ENCODE results near the gene RTN4R.
"Not testable (repeated sequence)": the region's sequence is repeated elsewhere in the genome, so short reads cannot be mapped to it uniquely, and the experiment has no call there.

RTN4R gene

DNA sequence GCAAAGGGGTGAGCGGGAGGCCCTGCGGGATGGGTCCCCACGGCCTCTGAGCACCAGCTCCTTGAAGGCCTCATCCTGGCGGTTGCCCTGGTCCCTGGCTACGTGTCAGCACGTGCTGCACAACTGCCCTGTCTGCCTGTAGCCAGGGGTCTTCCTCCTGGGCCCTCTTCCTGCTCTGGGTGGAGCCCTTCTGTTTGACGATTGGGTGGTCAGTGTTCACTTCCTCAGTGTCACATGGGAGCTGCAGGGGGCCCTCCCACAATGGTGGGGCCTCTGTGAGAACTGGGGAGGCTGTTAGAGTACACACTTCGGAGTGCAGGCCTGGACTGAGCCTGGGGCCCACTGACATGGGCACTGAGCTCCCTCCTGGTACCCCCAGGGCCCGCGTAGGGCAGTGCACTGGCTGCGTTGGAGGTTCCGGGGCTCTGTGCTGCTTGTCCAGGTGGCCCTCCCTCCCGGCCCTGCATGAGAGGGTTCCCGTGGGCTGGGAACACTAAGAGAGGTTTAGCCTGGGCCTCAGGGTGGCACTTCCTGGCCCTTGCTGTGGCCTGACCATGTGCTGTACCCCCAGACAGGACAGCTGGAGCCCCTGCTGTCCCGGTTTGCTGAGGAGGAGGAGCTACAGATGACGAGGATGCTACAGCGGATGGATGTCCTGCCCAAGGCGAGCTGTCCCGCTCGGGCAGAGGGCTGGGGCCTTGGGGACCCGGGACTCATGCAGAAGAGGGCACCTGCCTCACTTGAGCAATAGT, 38.0 kb upstream of the RTN4R start:
- DNase-seq: no peak

DNA sequence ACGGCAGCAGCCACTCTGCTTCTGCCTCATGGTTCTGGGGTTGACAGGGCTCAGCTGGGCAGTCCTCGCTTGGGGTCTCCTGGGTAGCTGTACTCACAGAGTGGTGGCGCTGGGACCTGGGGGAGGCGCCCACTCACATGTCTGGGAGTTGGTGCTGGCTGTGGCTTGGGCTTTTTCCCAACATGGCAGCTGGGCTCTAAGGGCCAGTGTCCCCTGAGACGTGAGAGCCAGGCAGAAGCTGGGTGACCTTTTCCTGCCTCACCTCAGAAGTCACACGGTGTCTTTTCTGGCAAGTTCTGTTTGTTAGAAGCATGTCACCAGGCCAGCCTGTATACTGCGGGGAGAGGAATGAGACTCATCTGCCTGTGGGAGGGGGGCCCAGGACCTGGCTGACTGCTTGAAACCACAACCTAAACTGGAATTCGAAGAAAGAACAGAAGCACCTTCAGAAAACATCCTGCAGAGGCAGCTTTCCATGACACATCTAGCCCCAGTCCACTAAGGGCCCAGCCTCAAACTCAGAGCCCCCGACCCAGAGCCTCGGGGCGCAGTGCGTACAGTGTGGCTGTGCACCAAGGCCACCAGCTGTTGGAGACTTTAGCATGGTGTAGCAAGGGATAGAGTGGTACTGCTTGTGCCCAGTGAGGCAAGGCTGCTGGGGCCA, 37.2 kb upstream of the RTN4R start:
- DNase-seq: not testable (repeated sequence)

DNA sequence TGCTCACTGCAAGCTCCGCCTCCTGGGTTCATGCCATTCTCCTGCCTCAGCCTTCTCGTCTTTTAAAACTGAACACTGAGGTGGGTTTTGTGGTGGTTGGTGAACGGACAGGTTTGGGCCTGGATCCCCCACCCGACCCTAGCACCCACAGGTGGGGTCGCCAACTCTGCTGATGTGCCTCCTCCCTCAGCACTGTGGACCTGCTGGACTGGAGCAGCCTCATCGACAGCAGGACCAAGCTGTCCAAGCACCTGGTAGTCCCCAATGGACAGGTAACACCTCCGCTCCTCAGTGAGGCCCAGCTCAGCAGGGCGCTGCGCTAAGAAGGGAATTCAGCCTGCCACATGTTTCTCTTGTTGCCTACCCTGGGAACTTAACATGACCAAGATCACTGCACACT, 36.5 kb upstream of the RTN4R start:
- DNase-seq: no peak

DNA sequence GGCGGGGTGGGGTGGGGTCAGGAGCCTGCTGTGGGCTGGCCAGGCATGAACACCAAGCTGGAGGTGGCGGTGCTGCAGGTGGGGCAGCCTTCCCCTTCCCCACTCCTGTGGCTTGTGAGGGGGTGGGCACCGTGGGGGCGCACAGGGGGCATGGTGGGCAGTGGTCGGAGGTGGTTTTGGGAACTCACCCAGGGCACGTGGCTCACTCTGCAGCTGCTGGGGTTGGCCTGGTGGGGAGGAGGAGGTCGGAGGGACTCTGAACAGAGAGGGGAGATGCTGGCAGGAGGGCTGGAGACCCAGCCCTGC, 35.1 kb upstream of the RTN4R start:
- not testable (repeated sequence) for DNase-seq

DNA sequence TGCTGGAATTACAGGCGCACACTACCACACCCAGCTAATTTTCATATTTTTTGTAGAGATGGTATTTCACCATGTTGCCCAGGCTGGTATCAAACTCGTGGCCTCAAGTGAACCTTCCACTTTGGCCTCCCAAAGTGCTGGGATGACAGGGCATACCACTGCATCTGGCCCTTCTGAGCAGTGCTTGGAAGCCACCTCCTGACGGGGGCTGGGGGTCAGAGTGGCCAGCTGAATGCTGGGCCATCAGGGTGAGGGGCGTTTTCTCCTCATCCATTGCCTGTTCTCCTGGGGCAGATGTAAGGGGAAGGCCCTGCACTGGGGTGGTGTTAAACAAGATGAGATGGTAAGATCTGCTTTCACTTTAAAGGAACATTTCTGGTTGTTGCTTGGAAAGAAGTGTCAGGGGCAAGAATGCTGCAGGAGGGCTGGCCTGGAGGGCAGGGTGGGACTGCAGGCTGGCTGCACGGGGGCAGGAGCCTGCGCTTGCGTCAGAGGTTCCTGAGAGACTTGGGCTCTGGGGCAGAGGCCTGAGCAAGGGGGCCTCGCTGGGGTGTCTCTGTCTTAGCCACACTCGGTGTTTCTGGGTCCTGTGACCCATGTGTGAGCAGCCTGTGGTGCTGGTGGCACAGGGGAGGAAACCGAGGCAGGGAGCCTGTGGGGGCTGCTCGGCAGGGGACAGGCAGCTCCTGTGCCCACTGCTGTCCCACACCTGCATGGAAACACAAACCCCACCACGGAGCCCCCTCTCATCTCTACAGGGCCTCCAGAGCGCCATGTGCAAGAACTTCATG, 34.5 kb upstream of the RTN4R start:
- no peak for DNase-seq

DNA sequence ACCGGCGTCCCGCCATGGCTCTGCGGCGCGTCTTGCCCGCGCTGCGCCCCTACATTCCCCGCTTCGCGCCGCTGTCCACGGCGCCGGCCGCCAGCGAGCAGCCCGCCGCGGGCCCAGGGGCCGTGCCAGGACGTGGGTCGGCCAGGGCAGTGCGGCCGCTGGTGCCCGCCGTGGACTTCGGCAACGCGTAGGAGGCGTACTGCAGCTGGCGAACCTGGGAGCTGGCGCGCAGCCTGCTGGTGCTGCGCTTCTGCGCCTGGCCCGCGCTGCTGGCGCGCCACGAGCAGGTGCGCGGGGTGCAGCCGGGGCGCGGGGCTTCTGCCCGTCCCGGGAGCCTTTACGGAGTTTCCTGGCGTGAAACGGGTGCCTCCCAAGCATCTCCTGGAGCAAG, 31.6 kb upstream of the RTN4R start:
- DNase-seq: no peak

DNA sequence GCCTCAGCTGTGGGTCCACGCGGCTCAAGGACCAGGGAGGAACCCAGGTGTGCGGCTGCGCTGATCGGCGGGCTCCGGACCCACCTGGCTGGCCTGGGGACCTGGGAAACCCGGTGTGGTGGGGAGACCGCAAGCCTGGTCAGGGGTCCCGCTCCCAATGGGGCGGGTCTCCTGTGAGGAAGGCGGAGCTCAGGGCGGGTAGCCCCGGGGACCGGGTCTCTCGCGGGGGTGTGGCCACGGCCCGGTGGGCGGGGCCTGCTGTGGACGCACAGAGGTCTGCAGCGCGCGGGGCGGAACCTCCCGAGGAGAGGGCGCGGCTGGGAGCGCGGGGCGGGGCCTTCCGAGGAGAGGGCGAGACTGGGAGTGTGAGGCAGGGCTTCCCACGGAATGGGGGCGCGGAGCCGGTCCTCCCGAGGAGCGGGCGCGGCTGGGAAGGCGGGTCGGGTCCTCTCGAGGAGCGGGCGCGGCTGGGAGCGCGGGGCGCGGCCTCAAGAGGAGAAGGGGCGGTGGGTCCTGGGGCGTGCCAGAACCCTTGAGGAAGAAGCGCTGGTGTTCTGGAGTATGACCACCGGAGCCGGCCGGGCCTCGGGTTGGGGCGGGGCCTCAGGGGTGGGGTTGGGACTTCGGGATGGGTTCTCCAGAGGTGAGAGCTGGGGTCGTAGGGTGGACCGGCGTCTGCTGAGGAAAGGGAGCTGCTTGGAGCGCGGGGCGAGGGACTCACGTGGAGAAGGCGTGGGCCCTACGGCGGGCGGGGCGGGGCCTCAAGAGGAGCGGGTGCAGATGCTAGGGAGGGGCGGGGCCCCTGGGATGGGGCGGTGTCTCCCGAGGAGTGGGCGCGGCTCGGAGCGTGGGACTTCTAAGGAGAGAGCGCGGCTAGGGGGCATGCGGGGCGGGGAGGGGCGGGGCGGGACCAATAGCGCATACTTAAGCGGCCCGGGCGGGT, 31.0 kb upstream of the RTN4R start:
- DNase-seq: peak; percentile 14

DNA sequence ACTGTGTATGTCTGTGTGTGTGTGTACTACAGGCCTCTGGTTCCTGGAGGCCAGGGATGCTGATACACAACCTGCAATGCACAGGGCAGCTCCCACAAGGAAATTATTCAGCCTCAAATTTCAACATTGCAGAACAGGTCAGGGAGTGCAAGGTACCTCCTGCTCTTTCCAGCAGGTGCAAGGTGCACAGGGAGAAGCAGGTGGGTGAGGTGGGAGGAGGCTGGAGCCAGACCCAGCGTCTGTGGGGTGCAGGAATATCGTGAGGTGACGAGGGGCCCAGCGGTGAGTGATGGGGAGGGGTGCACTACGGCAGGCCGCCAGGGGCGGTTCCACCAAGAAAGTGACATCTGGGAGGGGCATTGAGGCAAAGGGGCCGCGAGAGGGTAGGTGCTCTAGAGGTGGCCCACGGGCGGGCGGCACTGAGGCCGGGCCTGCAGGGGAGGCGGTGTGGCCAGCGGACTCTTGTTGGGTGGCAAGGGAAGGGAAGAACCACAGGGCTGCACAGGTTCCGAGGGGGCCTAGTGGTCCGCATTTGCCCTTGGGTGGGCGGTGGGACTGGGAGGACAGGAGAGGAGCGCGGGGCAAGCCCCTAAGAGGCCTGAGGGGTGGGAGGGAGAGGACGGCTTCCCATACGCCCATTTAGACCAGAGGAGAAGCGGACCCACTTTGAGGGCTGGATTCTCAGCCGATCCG, 30.1 kb upstream of the RTN4R start:
- no peak for DNase-seq

DNA sequence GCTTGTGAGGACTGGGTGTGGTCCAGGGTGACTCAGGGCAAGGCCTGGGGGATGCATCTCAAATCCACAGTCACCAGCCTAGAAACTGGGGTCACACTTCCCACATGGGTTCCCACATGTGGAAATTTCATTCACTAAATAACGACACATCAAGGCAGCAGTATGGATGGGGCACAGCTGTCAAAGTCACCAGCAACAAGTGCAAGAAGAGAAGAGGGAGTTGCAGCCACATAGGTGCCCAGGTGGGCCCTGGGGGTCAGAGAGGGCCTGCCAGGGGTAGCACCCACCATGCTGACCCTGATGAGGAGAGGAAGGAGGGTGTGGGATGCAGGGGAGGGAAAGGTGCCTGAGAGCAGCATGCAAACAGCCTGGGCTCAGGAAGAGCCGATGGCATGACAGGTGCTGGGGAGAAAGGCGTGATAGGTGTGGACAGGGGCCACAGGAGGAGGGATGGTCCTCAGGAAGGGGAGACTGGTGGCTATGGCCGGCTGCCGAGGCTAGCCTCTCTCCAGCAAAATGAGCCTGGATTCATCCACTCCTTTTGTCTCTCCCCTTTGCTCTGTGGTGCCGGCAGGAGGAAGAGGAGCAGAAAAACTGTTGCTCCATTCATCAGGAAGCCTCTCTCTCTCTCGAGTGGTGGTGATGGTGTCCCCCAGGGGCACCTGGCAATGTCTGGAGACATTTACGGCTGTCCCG, 29.4 kb upstream of the RTN4R start:
- no peak for DNase-seq

DNA sequence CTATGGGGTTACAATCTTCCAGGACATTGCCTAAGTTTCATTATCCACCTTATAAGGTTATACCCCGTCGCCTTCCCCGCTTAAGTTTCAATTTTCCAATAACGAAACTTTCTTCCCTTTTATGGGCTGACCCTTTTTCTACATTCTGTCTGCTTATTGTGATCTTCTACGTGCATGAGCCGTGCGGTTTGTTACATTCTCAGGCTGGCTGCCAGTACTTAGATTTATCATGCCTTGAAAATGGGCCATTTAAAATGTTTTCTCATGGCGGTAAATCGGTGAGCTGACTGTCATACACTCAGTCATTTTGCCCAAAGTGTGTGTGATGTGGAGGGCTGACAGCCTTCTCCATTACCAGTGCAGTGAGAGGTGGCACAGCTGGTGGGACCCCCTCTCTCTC, 28.5 kb upstream of the RTN4R start:
- no peak for DNase-seq

DNA sequence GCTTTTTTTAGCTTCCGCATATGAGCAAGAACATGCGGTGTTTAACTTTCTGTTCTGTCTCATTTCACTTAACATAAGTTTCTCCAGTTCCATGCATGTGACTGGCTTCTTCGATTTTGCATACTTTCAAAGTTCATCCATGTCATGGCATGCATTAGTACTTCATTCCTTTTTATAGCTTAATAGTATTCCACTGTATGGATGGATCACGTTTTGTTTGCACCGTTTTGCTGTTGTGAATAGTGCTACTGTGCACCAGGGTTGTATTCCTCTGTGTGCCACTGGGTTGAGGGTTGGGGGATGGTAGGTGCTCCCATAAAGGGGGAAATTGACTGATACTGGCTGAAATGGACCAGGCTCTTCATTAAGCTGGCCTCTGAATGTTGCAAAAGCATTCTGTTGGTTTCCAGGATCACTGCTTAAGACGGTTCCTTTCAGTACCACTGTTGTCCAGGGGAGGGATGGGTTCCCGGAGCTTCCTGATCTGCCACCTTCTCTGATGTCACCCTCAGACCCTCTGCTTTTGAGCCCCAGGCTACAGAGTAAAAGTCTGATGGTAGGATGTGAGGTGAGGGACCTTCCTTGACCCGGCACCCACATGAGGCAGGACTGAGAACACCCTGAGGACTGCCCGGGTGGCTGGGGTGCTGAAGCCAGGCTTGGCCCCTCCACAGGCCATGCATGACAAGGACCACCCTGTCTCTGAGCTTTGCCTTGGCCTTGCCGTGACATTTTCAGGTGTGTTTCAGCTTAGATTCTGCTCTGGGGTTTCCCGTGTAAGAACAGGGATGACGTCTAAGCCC, 27.3 kb upstream of the RTN4R start:
- DNase-seq: no peak

DNA sequence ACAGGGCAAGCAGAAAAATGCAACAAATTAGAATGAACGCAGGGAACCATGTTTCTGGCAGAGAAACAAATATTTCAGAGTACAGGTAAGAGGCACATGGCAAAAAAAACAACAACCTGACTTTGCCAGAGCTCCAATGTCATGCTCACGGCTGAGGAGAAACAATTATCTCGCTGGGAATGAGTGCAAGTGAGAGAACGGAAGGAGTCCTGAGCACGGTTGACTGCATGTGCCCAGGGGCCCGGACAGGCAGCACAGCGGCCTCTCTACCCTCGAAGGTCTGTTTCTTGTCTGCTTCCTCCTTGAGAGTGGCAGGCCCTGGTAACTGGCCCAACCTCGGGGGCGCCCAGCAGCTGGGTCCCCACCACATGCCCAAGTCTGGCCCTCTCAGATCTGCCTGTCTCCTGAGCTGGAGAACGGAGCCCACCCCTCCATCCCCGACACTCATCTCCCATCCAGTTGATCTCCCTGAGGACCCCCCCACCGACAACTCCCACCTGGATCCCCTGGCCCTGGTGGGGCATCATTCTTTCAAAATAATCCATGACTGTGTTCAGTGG, 24.6 kb upstream of the RTN4R start:
- no peak for DNase-seq

DNA sequence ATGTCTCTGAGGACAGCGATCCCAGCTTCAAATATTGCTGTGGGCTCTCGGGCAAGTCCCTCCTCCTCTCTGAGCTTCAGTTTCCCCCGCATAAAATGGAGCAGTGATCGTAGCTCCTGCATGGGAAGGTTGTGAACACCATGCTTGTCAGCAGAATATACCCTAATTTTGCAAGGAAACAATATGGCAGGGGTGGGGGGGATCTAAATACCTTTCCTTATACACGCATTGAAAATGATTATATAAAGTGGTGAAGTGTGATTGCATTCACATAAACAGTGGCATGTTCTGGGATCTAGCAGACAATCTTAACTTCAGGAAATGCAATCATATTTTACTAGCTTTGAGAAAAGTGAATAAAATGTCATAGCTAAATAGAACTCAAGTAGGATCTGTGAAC, 24.0 kb upstream of the RTN4R start:
- no peak for DNase-seq

DNA sequence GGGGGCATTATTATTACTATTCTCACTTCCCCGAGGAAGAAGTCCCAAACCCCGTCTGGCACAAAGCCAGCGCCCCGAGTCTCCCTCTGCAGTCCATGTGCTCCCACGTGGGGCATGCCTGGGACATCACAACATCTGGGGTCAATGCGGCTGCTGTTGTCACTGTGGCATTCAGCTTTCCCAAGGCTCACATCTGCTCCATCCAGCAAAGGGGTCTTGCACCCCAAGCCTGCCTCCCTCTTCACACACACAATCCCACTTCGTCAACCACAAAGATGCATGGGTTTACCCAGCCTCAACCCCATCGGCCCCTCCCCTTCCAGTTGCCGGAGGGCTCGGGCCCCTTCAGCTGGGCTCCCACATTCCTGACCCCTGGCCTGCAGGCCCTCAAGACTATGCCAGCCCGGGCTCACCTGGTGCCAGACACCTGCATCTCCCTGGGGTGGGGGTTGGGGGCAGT, 23.5 kb upstream of the RTN4R start:
- no peak for DNase-seq

DNA sequence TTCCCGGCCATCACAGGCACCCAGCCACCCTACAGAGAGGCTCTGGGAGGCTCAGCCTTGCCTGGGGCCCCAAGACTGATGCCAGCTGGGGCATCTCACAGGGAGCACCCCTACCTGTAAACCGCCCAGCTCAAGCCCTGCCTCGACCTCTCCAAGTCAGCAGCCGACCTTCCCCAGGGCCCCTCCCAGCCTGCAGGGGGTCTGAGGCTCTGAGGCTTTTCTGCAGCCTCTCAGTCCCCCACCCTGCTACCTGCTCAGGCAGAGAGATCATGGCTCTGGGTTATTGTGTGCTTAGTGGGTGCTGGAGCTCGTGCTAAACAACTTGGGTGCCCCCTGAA, 23.1 kb upstream of the RTN4R start:
- no peak for DNase-seq

DNA sequence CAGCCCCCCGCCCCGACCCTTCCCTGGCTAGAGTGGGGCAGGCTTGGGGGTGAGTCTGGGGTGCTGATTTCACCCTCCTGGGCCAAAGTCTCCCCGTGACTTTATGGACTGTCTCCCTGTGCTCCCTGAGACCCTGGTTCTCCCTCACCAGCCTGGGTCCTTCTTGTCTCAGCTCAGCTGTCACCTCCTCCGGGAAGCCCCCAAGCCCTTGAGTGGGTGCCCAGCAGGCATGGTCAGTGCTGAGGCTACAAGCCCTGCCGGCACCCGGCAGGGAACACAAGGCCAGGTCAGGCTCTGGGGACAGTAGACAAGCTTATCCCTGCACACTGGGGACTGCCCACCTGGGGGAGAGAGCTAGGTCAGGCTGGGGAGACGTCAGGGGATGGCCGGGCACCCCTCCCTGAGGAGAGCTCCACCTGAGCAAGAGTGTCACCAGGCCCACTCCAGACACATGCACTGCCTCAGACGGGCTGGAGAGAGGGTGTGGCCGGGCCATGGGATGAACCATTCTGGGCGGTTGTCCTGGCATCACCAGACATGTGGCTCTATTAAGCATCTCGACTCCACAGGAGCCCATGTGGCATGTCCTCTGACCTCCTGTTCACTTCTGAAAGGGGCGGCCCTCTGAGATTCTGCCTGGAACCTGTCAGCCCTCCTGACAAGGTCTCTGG, 22.6 kb upstream of the RTN4R start:
- DNase-seq: no peak

DNA sequence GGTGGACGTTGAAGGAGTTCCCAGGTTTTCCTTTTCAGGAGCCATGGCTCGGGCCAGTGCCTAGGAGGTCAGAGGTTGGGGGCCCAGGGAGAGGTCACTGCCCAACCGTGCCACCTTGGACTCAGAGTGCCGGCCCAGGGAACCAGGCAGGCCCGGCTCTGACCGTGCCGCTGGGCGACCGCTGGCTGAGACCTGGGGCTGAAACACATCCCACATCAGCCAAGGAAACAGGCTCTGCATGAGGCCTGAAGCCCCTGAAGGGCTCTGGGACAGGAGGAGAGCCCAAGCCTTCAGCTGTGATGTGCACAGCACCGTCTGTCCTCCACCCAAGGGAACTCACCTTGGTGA, 21.9 kb upstream of the RTN4R start:
- DNase-seq: no peak

DNA sequence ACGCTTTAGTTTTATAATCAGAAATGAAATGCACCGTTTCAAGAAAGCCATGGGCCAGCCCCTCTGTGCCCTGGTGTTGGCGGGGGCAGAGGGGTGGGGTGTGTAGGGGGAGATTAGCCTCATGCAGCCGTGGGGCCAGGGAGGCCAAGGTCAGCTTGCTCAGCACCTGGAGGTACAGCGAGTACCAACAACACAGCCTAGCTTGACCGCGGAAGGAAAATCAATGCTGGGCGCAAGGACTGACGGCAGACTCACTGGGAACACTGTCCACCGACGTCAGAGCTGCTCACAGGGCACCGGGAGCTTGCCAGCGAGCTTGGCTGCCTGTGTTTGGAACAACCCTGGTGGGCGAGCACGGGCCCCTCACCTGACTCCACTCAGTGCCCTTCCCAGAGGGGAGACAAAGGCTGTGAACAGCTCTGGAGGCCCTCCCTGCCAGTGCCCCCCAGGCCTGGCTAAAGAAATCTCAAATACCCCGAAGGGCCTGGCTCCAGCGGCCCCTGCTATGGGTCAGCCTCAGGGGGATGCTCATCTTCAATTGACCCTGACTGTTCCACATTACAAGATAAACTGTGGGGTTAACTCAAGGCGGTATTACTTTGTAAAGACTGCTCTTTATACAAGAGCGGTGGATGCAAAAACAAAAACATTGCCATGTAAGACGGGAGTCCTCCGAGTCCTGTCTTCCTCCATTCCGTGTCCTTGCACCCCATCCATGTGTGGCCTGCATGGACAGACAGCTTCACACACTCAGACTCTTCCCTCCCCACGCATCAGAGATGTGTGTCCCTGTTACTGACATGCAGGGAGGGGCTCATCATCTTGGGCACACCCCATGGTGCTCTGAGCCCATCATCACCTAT, 21.3 kb upstream of the RTN4R start:
- not testable (repeated sequence) for DNase-seq
